BE2C (cell line): ENCODE data around the gene RADIL.
"Not testable (repeated sequence)": the region's sequence is repeated elsewhere in the genome, so short reads cannot be mapped to it uniquely, and the experiment has no call there.

Experiments used
- DNase-seq: peaks from one replicate; pipeline ENCODE4 v3.0.0-alpha.2; 2020
- H3K27me3 ChIP-seq: fragments of 250-450 bp; sonication (Bioruptor Pico); 2 replicates; pipeline ENCODE4 v1.5.1; 2020; ENCODE audit warnings: mild to moderate bottlenecking
- H3K36me3 ChIP-seq: fragments of 250-450 bp; sonication (Bioruptor Pico); 2 replicates; pipeline ENCODE4 v1.5.1; 2020; ENCODE audit warnings: mild to moderate bottlenecking
- H3K4me1 ChIP-seq: fragments of 250-450 bp; sonication (Bioruptor Pico); 2 replicates; pipeline ENCODE4 v1.5.1; 2020
- H3K4me3 ChIP-seq: 2 replicates; pipeline ENCODE4 v1.5.1; 2011; ENCODE audit warnings: low read depth, low read length
- H3K9me3 ChIP-seq: fragments of 250-450 bp; sonication (Bioruptor Pico); 2 replicates; pipeline ENCODE4 v1.5.1; 2020
- TF ChIP-seq, protein P1 (sequence below): IDR thresholded peaks from 2 replicates; pipeline ENCODE4 v1.5.1; 2012; ENCODE audit warnings: mild to moderate bottlenecking, low read depth, low read length

The RADIL gene

DNA sequence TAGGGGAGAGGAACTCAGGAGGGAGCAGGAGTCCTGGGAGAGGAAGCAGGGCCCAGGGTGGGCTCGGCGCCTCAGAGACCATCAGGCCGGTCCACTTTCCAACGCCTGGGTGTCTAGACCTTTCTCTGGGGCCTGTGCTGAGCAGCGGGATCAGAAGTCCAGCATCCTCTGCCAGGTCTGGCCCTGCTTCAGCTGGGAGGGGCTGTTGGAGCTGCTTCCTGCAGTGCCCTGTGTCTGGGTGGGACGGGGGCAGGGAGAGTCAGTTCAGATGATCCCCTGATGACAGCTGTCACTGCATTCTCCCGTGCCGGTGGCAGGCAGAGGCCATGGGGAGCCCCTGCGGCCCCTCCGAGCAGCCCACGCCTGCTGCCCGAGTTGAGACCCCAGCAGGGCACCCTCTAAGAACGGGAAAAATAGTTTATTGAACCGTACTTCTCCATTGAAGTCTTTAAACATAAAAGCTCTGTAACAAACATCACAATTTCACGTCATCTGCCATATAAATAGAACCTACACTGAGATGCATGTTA, 84.7 kb downstream of the RADIL start:
- Histone ChIP-seq H3K4me3 (no peak overlapping the region), H3K36me3 (no peaks in the 10 kb centered on the region), H3K4me1 (peaks cover 3% of the 10 kb centered on the region; the same call in 1 of the 2 replicates), H3K27me3 (no peaks in the 10 kb centered on the region), H3K9me3 (no peaks in the 10 kb centered on the region)
- DNase-seq, result peak; percentile 11
- TF ChIP-seq, protein P1, sequence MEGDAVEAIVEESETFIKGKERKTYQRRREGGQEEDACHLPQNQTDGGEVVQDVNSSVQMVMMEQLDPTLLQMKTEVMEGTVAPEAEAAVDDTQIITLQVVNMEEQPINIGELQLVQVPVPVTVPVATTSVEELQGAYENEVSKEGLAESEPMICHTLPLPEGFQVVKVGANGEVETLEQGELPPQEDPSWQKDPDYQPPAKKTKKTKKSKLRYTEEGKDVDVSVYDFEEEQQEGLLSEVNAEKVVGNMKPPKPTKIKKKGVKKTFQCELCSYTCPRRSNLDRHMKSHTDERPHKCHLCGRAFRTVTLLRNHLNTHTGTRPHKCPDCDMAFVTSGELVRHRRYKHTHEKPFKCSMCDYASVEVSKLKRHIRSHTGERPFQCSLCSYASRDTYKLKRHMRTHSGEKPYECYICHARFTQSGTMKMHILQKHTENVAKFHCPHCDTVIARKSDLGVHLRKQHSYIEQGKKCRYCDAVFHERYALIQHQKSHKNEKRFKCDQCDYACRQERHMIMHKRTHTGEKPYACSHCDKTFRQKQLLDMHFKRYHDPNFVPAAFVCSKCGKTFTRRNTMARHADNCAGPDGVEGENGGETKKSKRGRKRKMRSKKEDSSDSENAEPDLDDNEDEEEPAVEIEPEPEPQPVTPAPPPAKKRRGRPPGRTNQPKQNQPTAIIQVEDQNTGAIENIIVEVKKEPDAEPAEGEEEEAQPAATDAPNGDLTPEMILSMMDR, result no peak

DNA sequence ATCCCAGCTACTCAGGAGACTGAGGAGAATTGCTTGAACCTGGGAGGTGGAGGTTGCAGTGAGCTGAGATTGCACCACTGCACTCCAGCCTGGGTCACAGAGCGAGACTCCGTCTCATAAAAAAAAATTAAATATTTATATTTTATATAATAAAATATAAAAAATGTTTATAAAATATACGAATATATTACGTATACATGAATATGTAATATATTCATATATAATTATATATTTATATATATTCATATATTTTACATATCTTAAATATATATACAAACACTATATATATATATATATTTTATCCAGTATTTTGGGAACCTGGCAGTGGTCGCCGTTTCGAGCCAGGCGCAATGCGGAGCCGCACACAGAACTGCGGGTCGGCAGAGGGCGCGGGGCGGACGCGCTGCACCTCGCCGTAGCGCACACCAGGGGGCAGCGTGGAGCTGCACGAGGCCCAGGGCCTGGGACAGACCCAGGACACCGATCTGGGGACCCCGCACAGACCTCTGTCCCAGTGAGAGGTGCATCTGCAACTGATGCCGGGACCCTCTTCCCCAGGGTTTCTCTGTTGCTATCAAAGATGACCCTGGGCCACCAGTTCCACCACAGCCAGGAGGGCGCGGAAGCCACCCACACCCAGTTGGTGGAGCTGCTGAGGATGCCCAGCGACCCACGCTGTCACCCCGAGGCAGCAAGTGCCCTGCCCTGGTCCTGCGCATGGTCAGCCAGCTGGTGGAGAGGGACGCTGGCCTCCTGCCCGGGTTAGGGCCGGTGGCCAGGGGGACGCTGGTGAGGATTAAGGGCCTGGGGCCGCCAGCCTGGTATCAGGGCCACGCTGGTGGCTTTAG, 85.4 kb downstream of the RADIL start:
- DNase-seq, result peak; percentile 67
- peaks cover 3% of the 10 kb centered on the region; the same call in 1 of the 2 replicates for H3K4me1 ChIP-seq
- H3K9me3 ChIP-seq, result no peaks in the 10 kb centered on the region
- no peaks in the 10 kb centered on the region for H3K36me3 ChIP-seq
- no peaks in the 10 kb centered on the region for H3K27me3 ChIP-seq
- TF ChIP-seq, protein P1, result peak; percentile 72
- no peak overlapping the region for H3K4me3 ChIP-seq

DNA sequence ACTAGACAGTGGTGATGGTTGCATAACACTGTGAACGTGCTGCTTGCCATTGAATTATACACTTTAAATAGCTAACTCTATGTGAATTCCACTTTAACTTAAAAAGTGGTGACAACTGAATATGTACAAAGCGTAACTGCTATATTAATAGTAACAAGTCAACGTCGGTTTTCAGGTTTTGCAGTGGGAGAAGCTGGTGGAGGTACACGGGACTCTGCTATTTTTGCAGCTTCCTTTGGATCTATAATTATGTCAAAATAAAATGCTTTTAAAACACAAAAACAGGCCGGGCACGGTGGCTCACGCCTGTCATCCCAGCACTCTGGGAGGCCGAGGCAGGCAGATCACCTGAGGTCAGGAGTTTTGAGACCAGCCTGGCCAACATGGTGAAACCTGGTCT, 87.1 kb downstream of the RADIL start:
- Histone ChIP-seq H3K9me3 (no peaks in the 10 kb centered on the region), H3K36me3 (peaks cover 6% of the 10 kb centered on the region; the same call in 1 of the 2 replicates), H3K27me3 (no peaks in the 10 kb centered on the region), H3K4me1 (peaks cover 3% of the 10 kb centered on the region; the same call in 1 of the 2 replicates), H3K4me3 (no peak overlapping the region)
- no peak for DNase-seq
- TF ChIP-seq, protein P1, result no peak

DNA sequence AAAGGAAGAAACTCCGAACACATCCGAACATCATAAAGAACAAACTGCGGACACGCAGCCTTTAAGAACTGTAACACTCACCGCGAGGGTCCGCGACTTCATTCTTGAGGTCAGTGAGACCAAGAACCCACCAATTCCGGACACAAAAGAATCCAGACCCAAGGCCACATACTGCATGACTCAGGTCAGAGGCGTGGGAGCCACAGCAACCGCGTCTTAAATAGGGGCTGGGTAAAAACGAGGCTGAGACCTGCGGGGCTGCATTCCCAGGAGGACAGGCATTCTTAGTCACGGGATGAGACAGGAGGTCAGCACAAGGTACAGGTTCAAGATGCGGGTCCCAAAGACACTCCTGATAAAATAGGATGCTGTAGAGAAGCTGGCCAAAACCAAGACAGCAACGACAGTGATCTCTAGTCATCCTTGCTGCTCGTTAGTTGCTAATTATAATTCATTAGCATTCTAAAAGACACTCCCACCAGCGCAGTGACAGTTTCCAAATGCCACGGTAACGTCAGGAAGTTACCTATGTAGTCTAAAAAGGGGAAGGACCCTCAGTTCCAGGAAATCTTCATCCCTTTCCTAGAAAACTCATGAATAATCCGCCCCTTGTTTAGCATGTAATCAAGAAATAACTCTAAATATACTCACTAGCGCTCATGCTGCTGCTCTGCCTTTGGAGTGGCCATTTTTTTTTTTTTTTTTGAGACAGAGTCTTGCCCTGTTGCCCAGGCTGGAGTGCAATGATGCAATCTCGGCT, 88.7 kb downstream of the RADIL start:
- Histone ChIP-seq H3K27me3 (no peaks in the 10 kb centered on the region), H3K36me3 (peaks cover 6% of the 10 kb centered on the region; the same call in 1 of the 2 replicates), H3K4me3 (no peak overlapping the region), H3K4me1 (no peaks in the 10 kb centered on the region; the same call in 1 of the 2 replicates), H3K9me3 (no peaks in the 10 kb centered on the region)
- TF ChIP-seq, protein P1, result no peak
- DNase-seq, result no peak

DNA sequence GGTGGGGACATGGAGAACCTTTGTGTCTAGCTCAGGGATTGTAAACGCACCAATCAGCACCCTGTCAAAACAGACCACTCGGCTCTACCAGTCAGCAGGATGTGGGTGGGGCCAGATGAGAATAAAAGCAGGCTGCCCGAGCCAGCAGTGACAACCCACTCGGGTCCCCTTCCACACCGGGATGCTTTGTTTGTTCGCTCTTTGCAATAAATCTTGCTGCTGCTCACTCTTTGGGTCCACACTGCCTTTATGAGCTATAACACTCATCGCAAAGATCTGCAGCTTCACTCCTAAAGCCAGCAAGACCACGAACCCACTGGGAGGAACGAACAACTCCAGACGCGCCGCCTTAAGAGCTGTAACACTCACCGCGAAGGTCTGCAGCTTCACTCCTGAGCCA, 89.3 kb downstream of the RADIL start:
- not testable (repeated sequence) for H3K4me1 ChIP-seq, H3K4me3 ChIP-seq, H3K27me3 ChIP-seq, H3K36me3 ChIP-seq, H3K9me3 ChIP-seq, DNase-seq

DNA sequence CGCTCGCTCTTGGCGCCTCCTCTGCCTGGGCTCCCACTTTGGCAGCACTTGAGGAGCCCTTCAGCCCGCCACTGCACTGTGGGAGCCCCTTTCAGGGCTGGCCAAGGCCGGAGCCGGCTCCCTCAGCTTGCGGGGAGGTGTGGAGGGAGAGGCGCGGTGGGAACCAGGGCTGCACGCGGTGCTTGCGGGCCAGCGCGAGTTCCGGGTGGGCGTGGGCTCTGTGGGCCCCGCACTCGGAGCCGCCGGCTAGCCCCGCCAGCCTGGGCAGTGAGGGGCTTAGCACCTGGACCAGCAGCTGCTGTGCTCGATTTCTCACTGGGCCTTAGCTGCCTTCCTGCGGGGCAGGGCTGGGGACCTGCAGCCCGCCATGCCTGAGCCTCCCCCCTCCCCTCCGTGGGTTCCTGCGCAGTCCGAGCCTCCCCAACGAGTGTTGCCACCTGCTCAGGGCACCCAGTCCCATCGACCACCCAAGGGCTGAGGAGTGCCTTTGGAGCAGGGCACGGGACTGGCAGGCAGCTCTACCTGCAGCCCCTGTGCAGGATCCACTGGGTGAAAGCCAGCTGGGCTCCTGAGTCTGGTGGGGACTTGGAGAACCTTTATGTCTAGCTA, 90.0 kb downstream of the RADIL start:
- H3K4me1 ChIP-seq, H3K4me3 ChIP-seq, H3K27me3 ChIP-seq, H3K36me3 ChIP-seq, H3K9me3 ChIP-seq, DNase-seq: not testable (repeated sequence)
